Measurements from ENCODE around the gene AGPS. TPM values are rescaled to one million over a fixed set of nuclear protein-coding genes. Genes with fewer than 3 reads are reported as not detected.

Gene AGPS
- total RNA-seq, 4 donors from 2014 or later: 20.2 to 34.0 (median 25.5) TPM

DNA sequence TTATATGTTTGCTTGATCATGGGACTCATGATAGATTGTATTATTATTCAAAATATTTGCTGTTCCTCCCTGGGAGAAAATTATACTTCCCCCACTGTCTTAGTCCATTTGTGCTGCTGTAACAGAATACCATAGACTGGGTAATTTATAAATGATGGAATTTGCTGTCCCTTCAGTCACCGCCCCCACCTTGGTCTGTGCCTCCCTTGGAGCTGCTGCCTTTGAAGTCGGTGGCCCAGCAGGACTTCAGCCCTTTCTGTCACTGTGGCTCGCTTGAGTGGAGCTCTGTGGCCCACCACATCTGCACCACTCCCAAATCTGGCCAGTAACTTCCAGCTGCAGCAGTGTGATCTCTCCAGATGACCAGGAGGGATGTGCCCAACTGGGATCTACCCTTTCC, 200.8 kb downstream of the AGPS start:
- 88 to 100% methylated on average over 1 to 3 of the region's 3 CpGs for WGBS, 2 donors
- TF ChIP-seq, protein P1, sequence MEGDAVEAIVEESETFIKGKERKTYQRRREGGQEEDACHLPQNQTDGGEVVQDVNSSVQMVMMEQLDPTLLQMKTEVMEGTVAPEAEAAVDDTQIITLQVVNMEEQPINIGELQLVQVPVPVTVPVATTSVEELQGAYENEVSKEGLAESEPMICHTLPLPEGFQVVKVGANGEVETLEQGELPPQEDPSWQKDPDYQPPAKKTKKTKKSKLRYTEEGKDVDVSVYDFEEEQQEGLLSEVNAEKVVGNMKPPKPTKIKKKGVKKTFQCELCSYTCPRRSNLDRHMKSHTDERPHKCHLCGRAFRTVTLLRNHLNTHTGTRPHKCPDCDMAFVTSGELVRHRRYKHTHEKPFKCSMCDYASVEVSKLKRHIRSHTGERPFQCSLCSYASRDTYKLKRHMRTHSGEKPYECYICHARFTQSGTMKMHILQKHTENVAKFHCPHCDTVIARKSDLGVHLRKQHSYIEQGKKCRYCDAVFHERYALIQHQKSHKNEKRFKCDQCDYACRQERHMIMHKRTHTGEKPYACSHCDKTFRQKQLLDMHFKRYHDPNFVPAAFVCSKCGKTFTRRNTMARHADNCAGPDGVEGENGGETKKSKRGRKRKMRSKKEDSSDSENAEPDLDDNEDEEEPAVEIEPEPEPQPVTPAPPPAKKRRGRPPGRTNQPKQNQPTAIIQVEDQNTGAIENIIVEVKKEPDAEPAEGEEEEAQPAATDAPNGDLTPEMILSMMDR (IDR thresholded peaks at IDR 0.05): no peak
- no peak for TF ChIP-seq POLR2A (IDR thresholded peaks at IDR 0.05)
- Histone ChIP-seq H3K27me3 (peaks cover 0 to 4% (median 0%) of the 10 kb centered on the region in 4 donors), H3K4me3 (no peak overlapping the region), H3K36me3 (no peaks in the 10 kb centered on the region), H3K4me1 (peaks cover 0 to 6% (median 0%) of the 10 kb centered on the region in 3 donors), H3K27ac (no peak overlapping the region), H3K9me3 (no peaks in the 10 kb centered on the region)
- intact Hi-C loops (cut with DNase I): no loop called here
- no peak for DNase-seq

Small RNA genes lying within 50 kb of the gene (small RNA-seq; reads per million reads assigned to genes)
- 0 to 0.27 (median 0) reads per million in 4 donors for gene RF01210

Other genes with a start within 250 kb of the AGPS start
- gene HNRNPA3, start 180.0 kb upstream of the AGPS start, total RNA-seq: 10 to 100 TPM; 34.9 to 78.2 (median 61.6) TPM
- 100 to 1,000 TPM; 147 to 315 (median 189) TPM for gene NFE2L2, start 128.0 kb upstream of the AGPS start, total RNA-seq